ENCODE results near the gene TM9SF3. TPM values are rescaled to one million over a fixed set of nuclear protein-coding genes. Genes with fewer than 3 reads are reported as not detected.

The TM9SF3 gene
- total RNA-seq, 1 experiment from 2014 or later, result 79.3 TPM

- TF ChIP-seq SRF (IDR thresholded peaks at IDR 0.05; ENCODE audit: low read depth) (no peak), REST (IDR thresholded peaks at IDR 0.05; ENCODE audit: low read depth) (no peak), RAD21 (IDR thresholded peaks at IDR 0.05; ENCODE audit: low read depth) (no peak), SIN3A (IDR thresholded peaks at IDR 0.05; ENCODE audit: low read depth) (no peak), ZBTB33 (IDR thresholded peaks at IDR 0.05; ENCODE audit: extremely low read depth, insufficient replicate concordance, low read length) (no peak), EZH2phosphoT487 (IDR thresholded peaks at IDR 0.05; ENCODE audit: borderline replicate concordance) (no peak), CBX3 (IDR thresholded peaks at IDR 0.05; ENCODE audit: low read depth) (no peak), MAX (IDR thresholded peaks at IDR 0.05) (no peak), ATF3 (IDR thresholded peaks at IDR 0.05) (no peak), CEBPB (IDR thresholded peaks at IDR 0.05; ENCODE audit: low read depth) (no peak), ZFX (IDR thresholded peaks at IDR 0.05) (no peak), TCF7L2 (IDR thresholded peaks at IDR 0.05; ENCODE audit: borderline replicate concordance, extremely low read depth, insufficient read depth, insufficient read length) (no peak), SP1 (IDR thresholded peaks at IDR 0.05; ENCODE audit: low read depth) (no peak), EGR1 (IDR thresholded peaks at IDR 0.05; ENCODE audit: low read depth) (no peak), YY1 (IDR thresholded peaks at IDR 0.05; ENCODE audit: extremely low read depth, insufficient replicate concordance, low read depth, low read length) (no peak), ZNF274 (IDR thresholded peaks at IDR 0.05; ENCODE audit: low read depth, low read length) (no peak), POLR2AphosphoS5 (IDR thresholded peaks at IDR 0.05; ENCODE audit: low read depth, low read length) (no peak), EZH2 (IDR thresholded peaks at IDR 0.05) (no peak), POLR2A (IDR thresholded peaks at IDR 0.05; ENCODE audit: borderline replicate concordance, extremely low read depth, insufficient read depth, insufficient read length) (no peak)
- TF ChIP-seq, protein P1, sequence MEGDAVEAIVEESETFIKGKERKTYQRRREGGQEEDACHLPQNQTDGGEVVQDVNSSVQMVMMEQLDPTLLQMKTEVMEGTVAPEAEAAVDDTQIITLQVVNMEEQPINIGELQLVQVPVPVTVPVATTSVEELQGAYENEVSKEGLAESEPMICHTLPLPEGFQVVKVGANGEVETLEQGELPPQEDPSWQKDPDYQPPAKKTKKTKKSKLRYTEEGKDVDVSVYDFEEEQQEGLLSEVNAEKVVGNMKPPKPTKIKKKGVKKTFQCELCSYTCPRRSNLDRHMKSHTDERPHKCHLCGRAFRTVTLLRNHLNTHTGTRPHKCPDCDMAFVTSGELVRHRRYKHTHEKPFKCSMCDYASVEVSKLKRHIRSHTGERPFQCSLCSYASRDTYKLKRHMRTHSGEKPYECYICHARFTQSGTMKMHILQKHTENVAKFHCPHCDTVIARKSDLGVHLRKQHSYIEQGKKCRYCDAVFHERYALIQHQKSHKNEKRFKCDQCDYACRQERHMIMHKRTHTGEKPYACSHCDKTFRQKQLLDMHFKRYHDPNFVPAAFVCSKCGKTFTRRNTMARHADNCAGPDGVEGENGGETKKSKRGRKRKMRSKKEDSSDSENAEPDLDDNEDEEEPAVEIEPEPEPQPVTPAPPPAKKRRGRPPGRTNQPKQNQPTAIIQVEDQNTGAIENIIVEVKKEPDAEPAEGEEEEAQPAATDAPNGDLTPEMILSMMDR (IDR thresholded peaks at IDR 0.05 in 2 of 3, conservative IDR thresholded peaks at IDR 0.05 in 1 of 3; ENCODE audit: borderline replicate concordance in 1 of 3, insufficient read depth in 1 of 3, low read depth in 2 of 3, low read length in 2 of 3), result no peak
- no peak overlapping the region for H3K4me2 ChIP-seq (ENCODE audit: low read length)
- no peaks in the 10 kb centered on the region for H3K4me1 ChIP-seq (ENCODE audit: control insufficient read depth in 1 of 2, insufficient read depth in 2 of 2, low read length in 2 of 2)
- peaks cover 24% of the 10 kb centered on the region; the same call in 1 of the 2 replicates for H4K20me1 ChIP-seq (ENCODE audit: insufficient read depth)
- ATAC-seq (no peak), DNase-seq (ENCODE audit: low read depth, low spot score) (no peak)
- no peak overlapping the region for H2AFZ ChIP-seq (ENCODE audit: low read depth, low read length, poor library complexity, severe bottlenecking)
- no peak overlapping the region for H3K27ac ChIP-seq (ENCODE audit: low read depth, low read length)
- RAD21 ChIA-PET (ENCODE audit: low non-redundant PET in 1 of 2, low total read pairs in 2 of 2, uncharacterized antibody in 2 of 2, unreplicated experiment in 2 of 2), result no interaction called here
- POLR2A ChIA-PET, result no interaction called here
- no peaks in the 10 kb centered on the region for H3K9me2 ChIP-seq (ENCODE audit: insufficient read depth)
- no TSS peak for BruUV-seq (replicated peaks)
- H3K27me3 ChIP-seq (ENCODE audit: insufficient read depth, low read length), result no peaks in the 10 kb centered on the region
- no peaks in the 10 kb centered on the region for H3K9me3 ChIP-seq (ENCODE audit: control insufficient read depth in 1 of 2, insufficient read depth in 1 of 2, low read depth in 1 of 2, low read length in 2 of 2)
- H3K9ac ChIP-seq (ENCODE audit: low read length), result no peak overlapping the region
- peaks cover 8 to 12% of the 10 kb centered on the region in 2 experiments for H3K36me3 ChIP-seq (ENCODE audit: control insufficient read depth in 1 of 2, insufficient read depth in 2 of 2, low read length in 2 of 2)
- H3K79me2 ChIP-seq (ENCODE audit: insufficient read depth, low read length), result peaks cover 68% of the 10 kb centered on the region
- no peak overlapping the region for H3K4me3 ChIP-seq (replicated peaks in 1 of 2; ENCODE audit: low read depth in 1 of 2, low read length in 2 of 2)
- CTCF ChIA-PET, result no interaction called here
- intact Hi-C loops (cut with micrococcal nuclease), result no loop called here
These were observed 48.1 kb downstream of the TM9SF3 start for GRCh38 chr10:96538683-96539082.

All from HCT116 (cell line).